ENCODE measurements around the gene FUCA2. TPM values are rescaled to one million over a fixed set of nuclear protein-coding genes. Genes with fewer than 3 reads are reported as not detected.

The FUCA2 gene
- total and polyA plus RNA-seq, 4 donors, result 17.4 to 36.6 (median 26.9) TPM

DNA sequence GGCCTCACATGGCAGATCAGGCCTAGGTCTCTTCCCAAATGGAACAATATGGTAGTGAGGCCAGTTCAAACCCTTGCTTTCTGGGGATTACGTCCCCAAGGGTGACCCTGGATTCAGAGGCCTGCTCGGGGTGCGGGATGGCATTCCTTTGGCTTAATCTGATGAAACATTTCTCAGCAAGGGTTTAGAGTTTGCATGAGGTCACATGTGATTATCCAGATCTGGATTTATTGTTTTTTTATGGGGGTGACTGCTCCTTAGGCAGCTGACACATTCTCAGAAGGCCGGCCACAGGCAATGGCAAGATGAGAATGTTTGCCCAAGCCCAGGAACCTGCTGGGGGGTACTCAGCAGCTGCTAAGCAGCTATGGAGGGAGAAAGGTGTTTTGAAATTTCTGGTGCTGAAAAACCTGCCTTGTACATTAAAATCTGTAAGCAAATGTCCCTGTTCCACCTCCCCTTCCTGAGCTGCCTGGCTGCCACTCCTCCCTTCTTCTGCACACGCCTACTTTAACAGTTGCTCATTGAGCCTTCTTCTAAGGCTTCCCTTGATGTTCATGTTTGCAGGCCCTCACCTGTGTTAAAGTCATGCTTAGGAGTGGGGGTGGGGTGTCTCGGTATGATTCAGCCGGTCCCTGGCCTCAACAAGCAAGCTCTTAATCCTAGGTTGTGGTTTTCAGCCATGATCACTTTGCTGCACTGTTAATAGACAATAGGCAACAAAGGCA lies 37.9 kb upstream of the FUCA2 start:
- DNase-seq (no peak), ATAC-seq (ENCODE audit: low FRiP score) (no peak)
- H3K36me3 ChIP-seq (ENCODE audit: control insufficient read depth in 1 of 2, insufficient read depth in 2 of 2, low read length in 1 of 2), result no peaks in the 10 kb centered on the region
- no peaks in the 10 kb centered on the region for H3K27me3 ChIP-seq (ENCODE audit: control insufficient read depth in 1 of 2, insufficient read depth in 2 of 2, low read length in 1 of 2)
- 95 to 96% methylated on average over 7 of the region's 7 CpGs for WGBS, 2 donors
- no peak overlapping the region for H3K27ac ChIP-seq (ENCODE audit: low read depth in 1 of 2, low read length in 2 of 2)
- no peaks in the 10 kb centered on the region for H3K4me1 ChIP-seq (ENCODE audit: control insufficient read depth in 1 of 2, insufficient read depth in 2 of 2, low read length in 2 of 2)
- no peak overlapping the region for H3K4me3 ChIP-seq (ENCODE audit: low read length in 2 of 2)
- intact Hi-C loops (cut with DNase I), result no loop called here
- H3K9me3 ChIP-seq (ENCODE audit: control insufficient read depth, low read length), result no peaks in the 10 kb centered on the region

DNA sequence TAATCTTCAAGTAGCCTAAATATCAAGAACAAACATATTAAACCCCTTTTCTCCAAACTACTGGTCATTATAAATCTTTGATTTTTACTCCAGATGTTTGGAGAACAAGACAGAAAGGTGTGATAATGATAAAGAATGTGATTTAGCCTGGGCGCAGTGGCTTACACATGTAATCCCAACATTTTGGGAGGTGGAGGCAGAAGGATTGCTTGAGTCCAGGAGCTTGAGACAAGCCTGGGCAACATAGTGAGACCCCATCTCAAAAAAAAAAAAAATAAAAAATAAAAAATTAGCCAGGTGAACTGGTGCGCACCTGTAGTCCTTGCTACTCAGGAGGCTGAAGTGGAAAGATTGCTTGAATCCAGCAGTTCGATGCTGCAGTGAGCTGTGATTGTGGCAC lies 35.1 kb upstream of the FUCA2 start:
- DNase-seq, result no peak
- Histone ChIP-seq H3K9me3 (ENCODE audit: control insufficient read depth, low read length) (no peaks in the 10 kb centered on the region), H3K27ac (ENCODE audit: low read depth in 1 of 2, low read length in 2 of 2) (no peak overlapping the region), H3K4me1 (ENCODE audit: control insufficient read depth in 1 of 2, insufficient read depth in 2 of 2, low read length in 2 of 2) (no peaks in the 10 kb centered on the region), H3K27me3 (ENCODE audit: control insufficient read depth in 1 of 2, insufficient read depth in 2 of 2, low read length in 1 of 2) (no peaks in the 10 kb centered on the region), H3K4me3 (ENCODE audit: low read length in 2 of 2) (no peak overlapping the region), H3K36me3 (ENCODE audit: control insufficient read depth in 1 of 2, insufficient read depth in 2 of 2, low read length in 1 of 2) (no peaks in the 10 kb centered on the region)
- no peak for ATAC-seq (ENCODE audit: low FRiP score)
- intact Hi-C loops (cut with DNase I), result no loop called here
- WGBS, 2 donors, result 97 to 99% methylated on average over 3 of the region's 3 CpGs

GRCh38 chr6:143545976-143546547 lies 34.5 kb upstream of the FUCA2 start:
- no peak overlapping the region for H3K27ac ChIP-seq (ENCODE audit: low read depth in 1 of 2, low read length in 2 of 2)
- no peaks in the 10 kb centered on the region for H3K9me3 ChIP-seq (ENCODE audit: control insufficient read depth, low read length)
- 66 to 82% methylated on average over 3 of the region's 3 CpGs for WGBS, 2 donors
- no peaks in the 10 kb centered on the region for H3K27me3 ChIP-seq (ENCODE audit: control insufficient read depth in 1 of 2, insufficient read depth in 2 of 2, low read length in 1 of 2)
- H3K4me3 ChIP-seq (ENCODE audit: low read length in 2 of 2), result no peak overlapping the region
- H3K36me3 ChIP-seq (ENCODE audit: control insufficient read depth in 1 of 2, insufficient read depth in 2 of 2, low read length in 1 of 2), result no peaks in the 10 kb centered on the region
- DNase-seq (no peak), ATAC-seq (ENCODE audit: low FRiP score) (no peak)
- no peaks in the 10 kb centered on the region for H3K4me1 ChIP-seq (ENCODE audit: control insufficient read depth in 1 of 2, insufficient read depth in 2 of 2, low read length in 2 of 2)
- intact Hi-C loops (cut with DNase I), result no loop called here

DNA sequence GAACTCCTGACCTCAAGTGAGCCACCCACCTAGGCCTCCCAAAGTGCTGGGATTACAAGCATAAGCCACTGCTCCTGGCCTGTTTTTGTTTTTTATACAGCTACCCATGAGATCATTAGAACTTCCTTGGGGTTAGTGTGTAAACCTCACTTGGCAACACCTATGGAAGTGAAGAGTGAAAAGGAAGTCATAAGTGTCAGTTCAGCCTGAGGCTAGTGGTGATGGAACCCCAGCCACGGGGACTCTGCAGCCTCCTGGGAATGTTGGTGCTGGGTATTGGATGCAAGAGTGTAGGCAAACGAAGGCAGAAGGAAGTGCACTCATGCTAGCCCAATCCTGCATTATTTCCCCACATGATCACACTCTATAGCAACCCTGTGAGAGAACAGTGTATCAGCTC lies 33.6 kb upstream of the FUCA2 start:
- Histone ChIP-seq H3K27me3 (ENCODE audit: control insufficient read depth in 1 of 2, insufficient read depth in 2 of 2, low read length in 1 of 2) (no peaks in the 10 kb centered on the region), H3K27ac (ENCODE audit: low read depth in 1 of 2, low read length in 2 of 2) (no peak overlapping the region), H3K9me3 (ENCODE audit: control insufficient read depth, low read length) (no peaks in the 10 kb centered on the region), H3K4me3 (ENCODE audit: low read length in 2 of 2) (no peak overlapping the region), H3K36me3 (ENCODE audit: control insufficient read depth in 1 of 2, insufficient read depth in 2 of 2, low read length in 1 of 2) (no peaks in the 10 kb centered on the region), H3K4me1 (ENCODE audit: control insufficient read depth in 1 of 2, insufficient read depth in 2 of 2, low read length in 2 of 2) (no peaks in the 10 kb centered on the region)
- no peak for DNase-seq
- ATAC-seq (ENCODE audit: low FRiP score), result no peak
- 75% methylated on average over 2 of the region's 2 CpGs for WGBS, 2 donors
- intact Hi-C loops (cut with DNase I), result no loop called here

DNA sequence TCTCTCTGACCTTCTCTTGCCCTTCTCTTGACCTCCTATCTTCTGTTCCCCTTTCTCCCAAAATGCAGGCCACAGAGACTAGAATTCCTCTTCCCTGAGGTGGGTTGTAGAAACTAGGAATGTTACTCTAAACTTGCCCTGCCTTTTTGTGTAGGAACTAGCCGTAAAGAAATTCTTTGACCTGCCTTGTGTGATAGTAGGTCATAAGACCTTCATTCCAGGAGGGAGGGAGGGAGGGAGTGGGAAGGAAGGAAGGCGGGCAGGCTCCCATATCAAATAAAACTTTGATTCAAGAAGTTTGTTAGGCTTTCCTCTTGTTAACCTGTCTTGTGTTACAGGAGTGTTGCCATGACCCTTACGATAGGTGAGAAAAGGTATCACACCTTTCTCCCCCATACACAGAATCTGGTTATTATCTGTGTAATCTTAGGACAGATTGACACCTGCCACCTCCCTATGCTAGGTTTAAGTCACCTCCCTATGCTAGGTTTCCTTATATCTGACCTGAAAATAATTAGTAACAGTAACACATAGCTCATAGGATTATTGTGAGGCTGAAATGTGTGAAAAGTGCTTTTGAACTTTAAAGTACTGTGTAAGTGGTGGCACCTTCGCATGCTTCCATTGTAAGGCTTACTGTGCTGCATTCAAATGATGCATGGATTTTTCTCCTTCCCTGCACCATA lies 32.6 kb upstream of the FUCA2 start:
- Histone ChIP-seq H3K27me3 (ENCODE audit: control insufficient read depth in 1 of 2, insufficient read depth in 2 of 2, low read length in 1 of 2) (no peaks in the 10 kb centered on the region), H3K4me3 (ENCODE audit: low read length in 2 of 2) (no peak overlapping the region), H3K4me1 (ENCODE audit: control insufficient read depth in 1 of 2, insufficient read depth in 2 of 2, low read length in 2 of 2) (no peaks in the 10 kb centered on the region), H3K36me3 (ENCODE audit: control insufficient read depth in 1 of 2, insufficient read depth in 2 of 2, low read length in 1 of 2) (no peaks in the 10 kb centered on the region), H3K9me3 (ENCODE audit: control insufficient read depth, low read length) (no peaks in the 10 kb centered on the region), H3K27ac (ENCODE audit: low read depth in 1 of 2, low read length in 2 of 2) (no peak overlapping the region)
- ATAC-seq (ENCODE audit: low FRiP score) (no peak), DNase-seq (no peak)
- intact Hi-C loops (cut with DNase I), result no loop called here
- 85 to 90% methylated on average over 4 of the region's 4 CpGs for WGBS, 2 donors

- H3K36me3 ChIP-seq (ENCODE audit: control insufficient read depth in 1 of 2, insufficient read depth in 2 of 2, low read length in 1 of 2), result no peaks in the 10 kb centered on the region
- no peaks in the 10 kb centered on the region for H3K27me3 ChIP-seq (ENCODE audit: control insufficient read depth in 1 of 2, insufficient read depth in 2 of 2, low read length in 1 of 2)
- 68% methylated on average over 1 of the region's 1 CpG for WGBS, 2 donors
- H3K9me3 ChIP-seq (ENCODE audit: control insufficient read depth, low read length), result no peaks in the 10 kb centered on the region
- intact Hi-C loops (cut with DNase I), result no loop called here
- no peak overlapping the region for H3K4me3 ChIP-seq (ENCODE audit: low read length in 2 of 2)
- no peak overlapping the region for H3K27ac ChIP-seq (ENCODE audit: low read depth in 1 of 2, low read length in 2 of 2)
- DNase-seq, result no peak
- peak; percentile 38 for ATAC-seq (ENCODE audit: low FRiP score)
- H3K4me1 ChIP-seq (ENCODE audit: control insufficient read depth in 1 of 2, insufficient read depth in 2 of 2, low read length in 2 of 2), result no peaks in the 10 kb centered on the region
Observed at GRCh38 chr6:143543435-143543834, 31.9 kb upstream of the FUCA2 start.

- H3K27ac ChIP-seq (ENCODE audit: low read depth in 1 of 2, low read length in 2 of 2), result no peak overlapping the region
- H3K9me3 ChIP-seq (ENCODE audit: control insufficient read depth, low read length), result no peaks in the 10 kb centered on the region
- ATAC-seq (ENCODE audit: low FRiP score), result no peak
- no peaks in the 10 kb centered on the region for H3K4me1 ChIP-seq (ENCODE audit: control insufficient read depth in 1 of 2, insufficient read depth in 2 of 2, low read length in 2 of 2)
- 85 to 96% methylated on average over 2 of the region's 2 CpGs for WGBS, 2 donors
- H3K4me3 ChIP-seq (ENCODE audit: low read length in 2 of 2), result no peak overlapping the region
- intact Hi-C loops (cut with DNase I), result no loop called here
- H3K27me3 ChIP-seq (ENCODE audit: control insufficient read depth in 1 of 2, insufficient read depth in 2 of 2, low read length in 1 of 2), result no peaks in the 10 kb centered on the region
- DNase-seq, result no peak
- H3K36me3 ChIP-seq (ENCODE audit: control insufficient read depth in 1 of 2, insufficient read depth in 2 of 2, low read length in 1 of 2), result no peaks in the 10 kb centered on the region
Observed at GRCh38 chr6:143542888-143543287, 31.4 kb upstream of the FUCA2 start.

DNA sequence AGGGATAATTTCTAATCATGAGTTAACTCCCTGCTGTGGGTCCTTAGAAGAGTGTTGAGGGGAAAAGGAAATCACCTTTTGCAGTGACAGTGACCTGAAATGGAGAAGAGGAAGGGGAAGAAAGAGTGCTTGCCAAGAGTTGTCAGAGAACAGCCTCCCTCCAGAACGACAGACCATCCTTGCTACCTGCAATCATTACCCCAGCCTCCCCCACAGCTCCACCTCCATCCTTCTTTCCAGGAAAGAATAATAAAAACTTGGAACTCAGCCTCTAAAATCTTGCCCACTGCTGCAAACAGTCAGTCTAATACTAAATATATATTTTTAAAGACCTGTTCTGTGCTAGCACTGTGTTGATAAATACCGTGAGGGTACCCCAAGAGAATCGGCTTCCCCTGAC lies 28.7 kb upstream of the FUCA2 start:
- intact Hi-C loops (cut with DNase I), result no loop called here
- H3K4me3 ChIP-seq (ENCODE audit: low read length in 2 of 2), result no peak overlapping the region
- no peaks in the 10 kb centered on the region for H3K36me3 ChIP-seq (ENCODE audit: control insufficient read depth in 1 of 2, insufficient read depth in 2 of 2, low read length in 1 of 2)
- H3K27me3 ChIP-seq (ENCODE audit: control insufficient read depth in 1 of 2, insufficient read depth in 2 of 2, low read length in 1 of 2), result no peaks in the 10 kb centered on the region
- H3K9me3 ChIP-seq (ENCODE audit: control insufficient read depth, low read length), result no peaks in the 10 kb centered on the region
- WGBS, 2 donors, result 51% methylated on average over 3 of the region's 3 CpGs
- no peak overlapping the region for H3K27ac ChIP-seq (ENCODE audit: low read depth in 1 of 2, low read length in 2 of 2)
- ATAC-seq (ENCODE audit: low FRiP score) (no peak), DNase-seq (no peak)
- H3K4me1 ChIP-seq (ENCODE audit: control insufficient read depth in 1 of 2, insufficient read depth in 2 of 2, low read length in 2 of 2), result no peaks in the 10 kb centered on the region

- Histone ChIP-seq H3K36me3 (ENCODE audit: control insufficient read depth in 1 of 2, insufficient read depth in 2 of 2, low read length in 1 of 2) (no peaks in the 10 kb centered on the region), H3K27me3 (ENCODE audit: control insufficient read depth in 1 of 2, insufficient read depth in 2 of 2, low read length in 1 of 2) (no peaks in the 10 kb centered on the region), H3K27ac (ENCODE audit: low read depth in 1 of 2, low read length in 2 of 2) (no peak overlapping the region), H3K4me3 (ENCODE audit: low read length in 2 of 2) (no peak overlapping the region), H3K9me3 (ENCODE audit: control insufficient read depth, low read length) (no peaks in the 10 kb centered on the region), H3K4me1 (ENCODE audit: control insufficient read depth in 1 of 2, insufficient read depth in 2 of 2, low read length in 2 of 2) (no peaks in the 10 kb centered on the region)
- WGBS, 2 donors, result 90 to 93% methylated on average over 7 of the region's 7 CpGs
- no peak for ATAC-seq (ENCODE audit: low FRiP score)
- no peak for DNase-seq
- intact Hi-C loops (cut with DNase I), result no loop called here
Observed at GRCh38 chr6:143539734-143540133, 28.2 kb upstream of the FUCA2 start.
